ENCODE measurements around the gene UQCRH.

- TF ChIP-seq CTCF (IDR thresholded peaks at IDR 0.05; ENCODE audit: control extremely low read depth in 1 of 3, insufficient read depth in 1 of 3, low read depth in 1 of 3, low read length in 3 of 3) (no peak), POLR2AphosphoS5 (IDR thresholded peaks at IDR 0.05; ENCODE audit: low read depth, low read length) (no peak), POLR2A (IDR thresholded peaks at IDR 0.05; ENCODE audit: control extremely low read depth in 1 of 2, low read depth in 2 of 2, low read length in 2 of 2) (no peak), EZH2 (IDR thresholded peaks at IDR 0.05; ENCODE audit: low read depth, low read length, severe bottlenecking) (no peak)
Measured at GRCh38 chr1:46254668-46255067, 48.8 kb upstream of the UQCRH start.
